ENCODE measurements around the gene TMEM17. TPM values are rescaled to one million over a fixed set of nuclear protein-coding genes. Genes with fewer than 3 reads are reported as not detected.
"Not testable (repeated sequence)": the region's sequence is repeated elsewhere in the genome, so short reads cannot be mapped to it uniquely, and the experiment has no call there.

The TMEM17 gene, protein sequence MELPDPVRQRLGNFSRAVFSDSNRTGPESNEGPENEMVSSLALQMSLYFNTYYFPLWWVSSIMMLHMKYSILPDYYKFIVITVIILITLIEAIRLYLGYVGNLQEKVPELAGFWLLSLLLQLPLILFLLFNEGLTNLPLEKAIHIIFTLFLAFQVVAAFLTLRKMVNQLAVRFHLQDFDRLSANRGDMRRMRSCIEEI
- total RNA-seq (not detected), total RNA-seq (0 reads per million in 2 donors)

DNA sequence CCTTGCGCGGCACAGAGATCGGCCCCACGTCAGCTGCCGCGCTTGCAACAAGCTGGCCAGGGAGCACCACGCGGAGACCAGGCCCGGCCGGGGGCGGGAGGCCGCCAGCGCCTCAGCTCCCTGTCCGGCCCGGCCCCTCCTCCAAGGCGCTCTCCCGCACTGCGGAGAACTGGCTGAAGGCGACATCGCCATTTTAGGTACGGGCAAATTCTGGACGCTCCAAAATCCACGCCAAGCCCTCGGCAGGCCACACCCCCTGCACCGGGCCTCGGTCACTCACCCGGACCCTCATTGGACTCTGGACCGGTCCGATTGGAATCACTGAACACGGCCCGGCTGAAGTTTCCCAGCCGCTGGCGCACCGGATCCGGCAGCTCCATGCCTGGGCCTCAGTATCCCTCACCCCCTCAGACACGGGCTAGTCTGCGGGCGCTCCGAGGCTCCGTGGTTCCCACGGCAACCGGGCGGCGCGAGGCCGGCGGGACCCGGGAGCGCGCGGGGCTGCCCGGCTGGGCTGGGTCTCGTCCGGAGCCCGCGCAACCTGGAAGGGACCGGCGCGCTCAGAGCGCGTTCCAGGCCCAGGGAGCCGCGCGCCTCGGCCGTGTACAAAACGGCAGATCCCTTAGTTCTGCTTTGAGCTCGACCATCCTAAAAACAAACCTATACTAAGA lies at the start of gene TMEM17:
Gene TMEM17, minus strand, starts transcription at position 446 of the 671 bp plus-strand sequence. Its CDS starts 66 bp downstream, at position 380.
- H3K27ac Mint-ChIP-seq = no peak within 1 kb of the TSS
- peak within 1 kb of the TSS; percentile 80 for H3K4me3 Mint-ChIP-seq
- no peaks in the 10 kb centered on the region for H3K36me3 Mint-ChIP-seq (ENCODE audit: low read depth)
- DNase-seq = no peak
- H3K9me3 ChIP-seq (ENCODE audit: control insufficient read depth, low read length, poor library complexity, severe bottlenecking) = peaks cover 2% of the 10 kb centered on the region
- peaks cover 20% of the 10 kb centered on the region for H3K27me3 Mint-ChIP-seq
- ATAC-seq = peak; percentile 37
- H3K4me1 Mint-ChIP-seq = peaks cover 5% of the 10 kb centered on the region

DNA sequence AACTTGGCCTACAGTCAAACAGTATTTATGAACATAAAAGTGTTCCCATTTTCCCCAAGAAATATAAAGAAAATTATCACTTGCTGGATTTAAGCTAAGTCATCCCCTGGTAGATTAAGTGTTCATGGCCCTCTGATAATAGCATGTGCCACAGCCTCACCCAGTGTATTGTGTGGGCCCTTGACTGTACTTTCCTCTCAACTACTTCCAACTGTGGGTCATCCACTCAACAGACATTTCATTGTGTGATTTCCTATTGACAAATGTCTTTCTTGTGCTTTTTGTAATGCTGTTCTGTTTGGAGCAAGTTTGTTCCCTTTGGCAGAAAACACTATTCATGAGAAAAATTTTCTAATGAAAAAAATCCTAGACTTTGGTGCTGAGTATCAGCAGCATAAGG lies 48.4 kb upstream of the TMEM17 start:
- Mint-ChIP-seq H3K36me3 (ENCODE audit: low read depth) (no peaks in the 10 kb centered on the region), H3K4me3 (no peak overlapping the region), H3K4me1 (no peaks in the 10 kb centered on the region), H3K27ac (no peak overlapping the region), H3K27me3 (peaks cover 22% of the 10 kb centered on the region)
- DNase-seq (no peak), ATAC-seq (no peak)
- H3K9me3 ChIP-seq (ENCODE audit: control insufficient read depth, low read length, poor library complexity, severe bottlenecking) = no peaks in the 10 kb centered on the region

DNA sequence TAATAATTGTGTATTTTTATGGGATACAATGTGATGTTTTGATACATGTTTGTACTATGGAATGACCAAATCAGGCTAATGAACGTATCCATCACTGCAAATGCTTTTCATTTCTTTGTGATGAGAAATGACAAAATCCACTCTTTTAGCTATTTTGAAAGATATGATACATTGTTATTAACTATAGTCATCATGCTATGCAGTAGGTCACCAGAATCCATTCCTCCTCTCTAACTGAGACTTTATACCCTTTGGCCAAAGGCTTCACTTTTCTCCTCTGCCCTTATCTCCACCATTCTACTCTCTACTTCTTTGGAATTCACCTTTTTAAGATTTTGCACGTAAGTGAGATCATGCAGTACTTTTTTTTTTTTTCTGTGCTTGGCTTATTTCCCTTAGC lies 44.5 kb upstream of the TMEM17 start:
- DNase-seq (no peak), ATAC-seq (no peak)
- Mint-ChIP-seq H3K27ac (no peak overlapping the region), H3K36me3 (ENCODE audit: low read depth) (no peaks in the 10 kb centered on the region), H3K4me3 (no peak overlapping the region), H3K4me1 (no peaks in the 10 kb centered on the region), H3K27me3 (peaks cover 10% of the 10 kb centered on the region)
- no peaks in the 10 kb centered on the region for H3K9me3 ChIP-seq (ENCODE audit: control insufficient read depth, low read length, poor library complexity, severe bottlenecking)

DNA sequence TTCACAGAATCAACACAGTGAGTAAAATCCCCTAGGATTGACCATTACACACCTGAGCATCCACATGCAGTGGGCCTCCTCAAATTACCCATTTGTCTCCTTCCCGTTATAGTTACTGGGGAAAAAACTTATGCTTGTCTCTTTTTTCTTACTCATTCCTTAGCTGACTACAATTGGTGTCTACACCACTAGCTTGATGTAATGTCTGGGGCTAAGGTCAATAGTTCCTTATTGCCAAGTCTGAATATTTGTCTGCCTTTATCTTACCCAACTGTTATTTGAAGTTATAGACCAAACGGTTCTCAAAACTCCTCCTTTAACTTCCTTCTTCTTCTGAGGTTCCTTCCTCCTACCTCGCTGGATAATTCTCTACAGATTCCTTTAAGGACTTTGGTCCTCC lies 41.9 kb upstream of the TMEM17 start:
- Mint-ChIP-seq H3K4me1 (no peaks in the 10 kb centered on the region), H3K27ac (no peak overlapping the region), H3K27me3 (no peaks in the 10 kb centered on the region), H3K4me3 (no peak overlapping the region), H3K36me3 (ENCODE audit: low read depth) (no peaks in the 10 kb centered on the region)
- ATAC-seq (no peak), DNase-seq (no peak)
- H3K9me3 ChIP-seq (ENCODE audit: control insufficient read depth, low read length, poor library complexity, severe bottlenecking) = no peaks in the 10 kb centered on the region

DNA sequence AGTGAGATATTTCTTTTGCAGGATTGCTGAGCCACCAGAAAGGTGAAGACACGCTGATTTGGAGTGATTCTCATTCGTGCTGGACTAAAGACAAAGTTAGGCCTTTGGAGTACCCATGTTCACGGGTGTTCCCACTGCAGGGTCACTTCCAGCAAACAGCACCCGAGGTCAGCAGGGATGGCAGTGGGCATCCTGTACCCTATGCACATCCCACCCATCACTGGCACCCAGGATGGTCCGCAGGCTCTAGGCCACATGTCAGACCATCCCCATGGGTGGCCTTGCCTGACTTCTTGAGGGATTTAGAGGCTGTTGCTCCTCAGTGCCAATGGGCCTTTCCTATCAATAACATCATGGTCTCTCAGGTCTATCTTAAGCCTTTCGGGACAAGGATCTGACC lies 39.3 kb upstream of the TMEM17 start:
- H3K27ac Mint-ChIP-seq = no peak overlapping the region
- no peak overlapping the region for H3K4me3 Mint-ChIP-seq
- no peak for DNase-seq
- no peaks in the 10 kb centered on the region for H3K4me1 Mint-ChIP-seq
- no peaks in the 10 kb centered on the region for H3K36me3 Mint-ChIP-seq (ENCODE audit: low read depth)
- peaks cover 15% of the 10 kb centered on the region for H3K27me3 Mint-ChIP-seq
- ATAC-seq = no peak
- no peaks in the 10 kb centered on the region for H3K9me3 ChIP-seq (ENCODE audit: control insufficient read depth, low read length, poor library complexity, severe bottlenecking)

DNA sequence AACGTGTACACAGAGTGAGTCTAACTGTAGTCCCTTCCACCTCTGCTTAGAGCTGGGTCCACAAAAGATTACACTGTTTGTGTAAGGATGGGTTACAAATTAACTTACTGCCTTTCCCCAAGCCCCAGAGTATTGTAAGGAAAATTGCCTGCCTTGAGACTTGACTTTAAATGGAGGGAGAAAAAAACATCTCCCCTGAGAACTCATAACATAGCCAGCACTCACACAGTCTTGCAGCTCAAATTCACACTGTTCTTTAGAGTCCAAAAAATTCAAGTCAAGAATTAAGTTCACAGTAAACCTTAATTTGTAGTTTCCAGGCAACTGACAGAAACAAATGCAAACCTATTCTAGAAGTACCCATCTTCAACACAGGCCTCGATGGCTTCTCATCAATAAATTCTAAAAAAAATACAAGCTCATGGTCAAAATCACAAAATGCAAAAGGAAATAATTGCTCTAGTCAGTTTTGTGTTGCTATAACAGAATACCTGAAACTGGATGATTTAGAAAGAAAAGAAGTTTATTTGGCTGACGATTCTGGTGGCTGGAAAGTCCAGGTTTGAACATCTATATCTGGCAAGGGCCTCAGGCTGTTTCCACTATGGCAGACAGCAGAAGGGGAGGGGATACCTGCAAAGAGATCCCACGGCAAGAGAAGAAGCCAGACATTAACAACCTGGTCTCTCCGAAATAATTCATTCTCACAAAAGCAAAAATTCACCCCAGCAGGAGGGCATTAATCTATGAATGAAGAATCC lies 34.6 kb upstream of the TMEM17 start:
- Mint-ChIP-seq H3K36me3 (ENCODE audit: low read depth) (peaks cover 2% of the 10 kb centered on the region), H3K4me1 (no peaks in the 10 kb centered on the region), H3K27me3 (peaks cover 24% of the 10 kb centered on the region), H3K4me3 (no peak overlapping the region), H3K27ac (no peak overlapping the region)
- no peaks in the 10 kb centered on the region for H3K9me3 ChIP-seq (ENCODE audit: control insufficient read depth, low read length, poor library complexity, severe bottlenecking)
- DNase-seq (no peak), ATAC-seq (no peak)

DNA sequence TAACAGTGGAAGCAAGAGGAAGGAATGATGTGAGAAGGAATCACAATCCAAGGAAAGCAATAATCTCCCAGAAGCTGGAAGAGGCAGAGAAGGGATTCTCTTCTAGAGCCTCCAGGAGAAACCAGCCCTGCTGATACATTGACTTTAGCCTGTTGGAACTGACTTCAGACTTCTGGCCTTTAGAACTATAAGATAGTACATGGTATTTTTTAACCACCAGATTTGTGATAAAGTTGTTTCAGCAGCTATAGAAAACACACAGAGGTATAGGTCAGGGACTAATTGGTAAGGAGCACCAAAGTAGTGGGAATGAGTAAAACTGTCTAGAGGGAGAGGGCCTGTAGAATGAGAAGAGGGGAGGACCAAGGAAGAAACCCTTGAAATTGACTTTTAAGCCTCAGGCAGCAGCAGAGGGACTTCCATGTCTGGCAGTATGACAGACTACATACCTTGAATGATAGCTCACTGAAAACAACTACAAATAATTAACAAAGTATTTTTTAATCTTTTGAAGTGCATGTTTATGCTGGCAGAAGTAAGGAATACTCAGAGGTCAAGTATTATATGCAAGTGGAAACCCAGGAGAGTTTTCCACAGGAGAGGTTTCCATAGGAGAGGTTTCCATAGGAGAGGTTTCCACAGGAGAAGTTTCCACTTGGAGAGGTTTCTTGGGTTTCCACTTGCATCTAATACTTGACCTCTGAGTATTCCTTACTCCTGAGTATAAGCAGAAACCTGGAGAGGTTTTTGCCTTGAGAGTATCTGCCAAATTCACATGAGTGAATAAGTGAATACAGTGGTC lies 33.8 kb upstream of the TMEM17 start:
- Mint-ChIP-seq H3K27me3 (peaks cover 24% of the 10 kb centered on the region), H3K4me3 (no peak overlapping the region), H3K36me3 (ENCODE audit: low read depth) (peaks cover 2% of the 10 kb centered on the region), H3K27ac (no peak overlapping the region), H3K4me1 (no peaks in the 10 kb centered on the region)
- DNase-seq = no peak
- no peak for ATAC-seq
- no peaks in the 10 kb centered on the region for H3K9me3 ChIP-seq (ENCODE audit: control insufficient read depth, low read length, poor library complexity, severe bottlenecking)

DNA sequence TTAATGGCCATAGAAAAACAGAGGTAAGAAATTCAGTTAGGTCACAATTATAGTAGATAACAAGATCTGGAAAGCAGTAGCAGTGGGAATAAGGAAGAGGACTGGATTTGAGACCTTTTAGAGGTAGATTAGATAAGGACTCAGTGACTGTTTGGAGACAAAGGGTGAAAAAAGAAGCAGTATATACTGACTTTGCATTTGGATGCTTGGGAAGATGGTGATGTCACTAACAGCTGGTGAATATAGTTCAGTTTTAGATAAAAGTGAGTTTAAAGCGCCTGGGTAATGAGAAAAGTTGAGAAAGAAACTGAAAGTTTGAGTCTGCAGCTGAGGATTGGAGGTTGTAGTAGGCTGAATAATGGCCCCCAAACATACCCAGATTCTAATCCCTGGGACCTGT lies 32.8 kb upstream of the TMEM17 start:
- ATAC-seq (no peak), DNase-seq (no peak)
- no peaks in the 10 kb centered on the region for H3K9me3 ChIP-seq (ENCODE audit: control insufficient read depth, low read length, poor library complexity, severe bottlenecking)
- Mint-ChIP-seq H3K4me3 (no peak overlapping the region), H3K36me3 (ENCODE audit: low read depth) (peaks cover 2% of the 10 kb centered on the region), H3K27me3 (peaks cover 24% of the 10 kb centered on the region), H3K27ac (no peak overlapping the region), H3K4me1 (no peaks in the 10 kb centered on the region)

DNA sequence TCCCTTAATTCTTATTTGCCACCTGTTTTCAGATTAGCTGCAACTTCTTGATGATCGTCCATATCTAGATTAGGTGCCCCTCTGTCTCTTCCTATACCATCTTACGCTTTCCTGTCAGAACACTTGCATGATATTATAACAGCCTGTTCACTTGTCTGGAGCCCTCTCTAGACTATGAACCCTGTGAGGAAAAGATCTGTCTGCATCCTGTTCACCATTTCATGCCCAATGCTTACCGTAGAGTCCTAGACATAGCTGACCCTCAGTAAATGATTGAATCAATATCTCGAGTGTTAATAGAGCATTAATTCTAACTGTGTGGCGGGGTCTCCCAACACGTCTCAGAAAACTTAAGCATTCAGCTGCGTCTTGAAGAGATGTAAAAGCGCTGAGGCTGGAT lies 31.8 kb upstream of the TMEM17 start:
- Mint-ChIP-seq H3K4me3 (no peak overlapping the region), H3K36me3 (ENCODE audit: low read depth) (peaks cover 3% of the 10 kb centered on the region), H3K27ac (no peak overlapping the region), H3K27me3 (peaks cover 24% of the 10 kb centered on the region), H3K4me1 (no peaks in the 10 kb centered on the region)
- no peaks in the 10 kb centered on the region for H3K9me3 ChIP-seq (ENCODE audit: control insufficient read depth, low read length, poor library complexity, severe bottlenecking)
- ATAC-seq = no peak
- no peak for DNase-seq

DNA sequence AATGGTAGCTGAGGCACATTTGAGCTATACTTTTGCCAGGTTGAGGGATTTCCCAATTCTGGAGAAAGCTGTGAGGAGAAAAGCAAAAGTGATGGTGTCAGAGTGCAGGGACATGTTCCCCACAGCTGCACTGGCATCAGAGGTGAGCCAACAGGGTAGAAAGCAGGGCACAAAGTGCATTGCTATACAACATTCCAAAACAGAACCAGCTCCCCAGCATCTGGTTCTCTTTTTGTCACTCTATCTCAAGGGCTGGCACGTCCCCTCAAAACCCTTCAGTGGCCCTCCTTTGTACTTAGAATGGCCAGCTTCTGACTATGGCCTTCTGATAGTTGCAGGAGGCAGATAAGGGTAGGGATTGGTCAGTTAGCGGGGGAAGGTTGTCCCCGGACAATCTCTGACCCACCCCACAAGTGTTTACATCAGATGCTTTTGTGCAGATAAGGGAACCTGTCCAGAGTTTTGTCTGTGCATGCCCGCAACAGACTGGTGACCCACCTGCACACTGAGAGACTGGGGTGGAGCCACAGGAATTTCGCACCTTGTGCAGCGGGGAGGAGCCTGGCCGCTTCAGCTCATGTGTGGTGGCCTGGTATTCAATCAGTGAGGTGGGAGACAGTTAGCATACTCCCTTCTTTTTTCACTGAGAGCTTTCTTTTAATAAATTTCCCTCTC lies 31.0 kb upstream of the TMEM17 start:
- H3K9me3 ChIP-seq (ENCODE audit: control insufficient read depth, low read length, poor library complexity, severe bottlenecking) = no peaks in the 10 kb centered on the region
- no peak for ATAC-seq
- Mint-ChIP-seq H3K36me3 (ENCODE audit: low read depth) (peaks cover 3% of the 10 kb centered on the region), H3K4me1 (no peaks in the 10 kb centered on the region), H3K27me3 (peaks cover 24% of the 10 kb centered on the region), H3K27ac (no peak overlapping the region), H3K4me3 (no peak overlapping the region)
- no peak for DNase-seq

DNA sequence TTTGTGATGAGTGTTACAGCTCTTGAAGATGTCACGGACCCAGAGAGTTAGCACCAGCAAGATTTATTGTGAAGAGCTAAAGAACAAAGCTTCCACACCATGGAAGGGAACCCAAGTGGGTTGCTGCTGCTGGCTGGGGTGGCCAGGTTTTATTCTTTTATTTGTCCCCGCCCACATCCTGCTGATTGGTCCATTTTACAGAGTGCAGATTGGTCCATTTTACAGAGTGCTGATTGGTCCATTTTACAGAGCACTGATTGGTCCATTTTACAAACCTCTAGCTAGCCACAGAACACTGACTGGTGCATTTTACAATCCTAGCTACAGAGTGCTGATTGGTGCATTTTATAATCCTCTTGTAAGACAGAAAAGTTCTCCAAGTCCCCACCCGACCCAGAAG lies 29.5 kb upstream of the TMEM17 start:
- H3K4me1 Mint-ChIP-seq; H3K27ac Mint-ChIP-seq; DNase-seq; ATAC-seq; H3K4me3 Mint-ChIP-seq; H3K27me3 Mint-ChIP-seq; H3K36me3 Mint-ChIP-seq (ENCODE audit: low read depth); H3K9me3 ChIP-seq (ENCODE audit: control insufficient read depth, low read length, poor library complexity, severe bottlenecking): not testable (repeated sequence)

DNA sequence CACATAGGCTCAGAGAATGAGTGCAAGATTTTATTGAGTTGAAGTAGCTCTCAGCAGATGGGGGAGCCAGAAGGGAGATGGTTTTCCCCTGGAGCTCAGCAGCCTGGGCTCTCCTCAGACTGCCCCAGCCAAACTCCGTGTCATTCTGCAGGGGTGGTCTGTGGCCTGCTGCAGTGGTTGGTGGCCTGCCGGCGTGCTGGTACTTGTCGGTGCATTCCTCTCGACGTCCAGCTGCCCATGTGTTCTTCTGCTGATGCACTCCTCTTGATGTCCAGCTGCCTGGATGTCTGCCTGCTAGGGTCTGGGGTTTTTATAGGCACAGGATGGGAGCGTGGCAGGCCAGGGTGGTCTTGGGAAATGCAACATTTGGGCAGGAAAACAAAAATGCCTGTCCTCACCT lies 25.6 kb upstream of the TMEM17 start:
- H3K27me3 Mint-ChIP-seq = peaks cover 14% of the 10 kb centered on the region
- no peak overlapping the region for H3K4me3 Mint-ChIP-seq
- peaks cover 2% of the 10 kb centered on the region for H3K36me3 Mint-ChIP-seq (ENCODE audit: low read depth)
- H3K9me3 ChIP-seq (ENCODE audit: control insufficient read depth, low read length, poor library complexity, severe bottlenecking) = no peaks in the 10 kb centered on the region
- ATAC-seq (no peak), DNase-seq (no peak)
- H3K27ac Mint-ChIP-seq = no peak overlapping the region
- no peaks in the 10 kb centered on the region for H3K4me1 Mint-ChIP-seq

DNA sequence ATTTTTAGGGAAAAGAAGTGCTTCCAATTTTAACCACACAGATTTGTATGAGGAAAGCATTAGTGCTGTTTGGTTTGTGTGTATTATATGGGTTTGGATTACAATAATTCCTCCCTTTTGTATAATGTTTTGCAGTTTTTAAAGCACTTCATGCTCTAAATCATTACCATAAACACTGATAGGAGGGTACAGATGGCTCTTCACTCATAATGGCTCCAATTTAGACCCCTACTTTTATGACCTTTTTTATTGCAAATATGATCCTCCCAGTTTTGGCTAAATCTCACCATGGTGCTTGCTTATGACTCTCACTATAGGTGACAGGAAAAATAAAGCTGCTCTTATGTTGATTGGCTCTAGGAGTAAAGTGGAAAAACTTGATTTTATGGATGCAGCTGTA lies 23.8 kb upstream of the TMEM17 start:
- Mint-ChIP-seq H3K27ac (no peak overlapping the region), H3K4me3 (no peak overlapping the region), H3K27me3 (peaks cover 20% of the 10 kb centered on the region), H3K4me1 (no peaks in the 10 kb centered on the region), H3K36me3 (ENCODE audit: low read depth) (peaks cover 2% of the 10 kb centered on the region)
- DNase-seq = no peak
- no peak for ATAC-seq
- H3K9me3 ChIP-seq (ENCODE audit: control insufficient read depth, low read length, poor library complexity, severe bottlenecking) = no peaks in the 10 kb centered on the region
